HG02798 (cell line): ENCODE results near the gene TAF11L2.
"Not testable (repeated sequence)": the region's sequence is repeated elsewhere in the genome, so short reads cannot be mapped to it uniquely, and the experiment has no call there.

Source experiments
- ATAC-seq: cut with Tn5 transposase; IDR thresholded peaks from one replicate; pipeline ENCODE4 v1.9.1; 2021; ENCODE audit warnings: mild to moderate bottlenecking; ENCODE audit not compliant: unreplicated experiment, poor library complexity

The TAF11L2 gene

GRCh38 chr5:17524935-17525334, 26.9 kb downstream of the TAF11L2 start, which contains the start of gene TAF11L5:
Gene TAF11L5, plus strand, starts transcription at chr5:17525235.
- ATAC-seq = not testable (repeated sequence)

DNA sequence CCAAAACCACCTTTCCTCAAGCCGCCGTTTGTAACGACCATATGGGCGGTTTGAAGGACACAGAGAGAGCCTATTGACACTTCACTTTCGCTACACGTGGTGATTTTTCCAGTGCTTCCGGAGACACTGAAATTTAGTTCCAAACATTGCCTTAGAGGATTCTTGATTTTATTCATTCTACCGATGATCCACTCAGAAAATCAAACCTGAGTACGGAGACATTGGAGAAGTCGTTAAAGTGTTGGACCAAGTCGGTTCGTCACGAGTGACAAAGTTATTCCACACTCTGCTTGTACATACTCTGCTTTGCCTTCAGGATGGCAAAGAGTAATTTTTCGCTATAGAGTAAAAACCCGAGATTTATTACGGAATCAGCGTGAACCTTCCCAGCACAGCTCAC, 28.5 kb downstream of the TAF11L2 start:
- not testable (repeated sequence) for ATAC-seq

DNA sequence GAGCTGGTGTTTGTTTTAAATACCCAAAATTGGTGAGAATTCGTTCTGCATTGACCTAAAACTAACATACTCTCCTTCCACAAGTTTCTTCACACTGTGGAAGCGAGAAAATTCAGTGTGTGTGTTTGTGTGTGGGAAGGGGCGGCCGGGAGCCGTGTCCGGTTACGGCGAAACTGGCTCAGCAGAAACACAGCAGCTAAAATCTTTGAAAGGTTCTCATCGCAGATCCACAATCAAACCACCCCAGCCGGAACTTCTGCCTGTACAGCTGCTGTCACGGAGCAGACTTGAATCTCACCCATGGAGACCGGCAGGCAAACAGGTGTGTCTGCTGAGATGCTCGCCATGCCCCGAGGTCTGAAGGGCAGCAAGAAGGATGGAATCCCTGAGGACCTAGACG, 30.3 kb downstream of the TAF11L2 start, which contains the start of gene TAF11L6:
Gene TAF11L6, plus strand, starts transcription at position 301 of the 400 bp plus-strand sequence.
- ATAC-seq = not testable (repeated sequence)
